D721Med (cell line): Measurements from ENCODE around the gene TNPO3.

Experiments
- DNase-seq: peaks from one replicate; pipeline ENCODE4 v3.0.0; 2011; ENCODE audit warnings: low spot score; ENCODE audit not compliant: insufficient read length
- FAIRE-seq: peaks from 2 replicates; lab custom pipeline; 2011; peaks lifted over from hg19 to GRCh38; lab: Jason Lieb, UNC
- TF ChIP-seq, protein P1 (sequence below): IDR thresholded peaks from 2 replicates; pipeline ENCODE4 v1.5.1; 2012; ENCODE audit warnings: mild to moderate bottlenecking, control low read depth; ENCODE audit not compliant: insufficient read depth; ENCODE audit errors: missing control alignments

The TNPO3 gene

DNA sequence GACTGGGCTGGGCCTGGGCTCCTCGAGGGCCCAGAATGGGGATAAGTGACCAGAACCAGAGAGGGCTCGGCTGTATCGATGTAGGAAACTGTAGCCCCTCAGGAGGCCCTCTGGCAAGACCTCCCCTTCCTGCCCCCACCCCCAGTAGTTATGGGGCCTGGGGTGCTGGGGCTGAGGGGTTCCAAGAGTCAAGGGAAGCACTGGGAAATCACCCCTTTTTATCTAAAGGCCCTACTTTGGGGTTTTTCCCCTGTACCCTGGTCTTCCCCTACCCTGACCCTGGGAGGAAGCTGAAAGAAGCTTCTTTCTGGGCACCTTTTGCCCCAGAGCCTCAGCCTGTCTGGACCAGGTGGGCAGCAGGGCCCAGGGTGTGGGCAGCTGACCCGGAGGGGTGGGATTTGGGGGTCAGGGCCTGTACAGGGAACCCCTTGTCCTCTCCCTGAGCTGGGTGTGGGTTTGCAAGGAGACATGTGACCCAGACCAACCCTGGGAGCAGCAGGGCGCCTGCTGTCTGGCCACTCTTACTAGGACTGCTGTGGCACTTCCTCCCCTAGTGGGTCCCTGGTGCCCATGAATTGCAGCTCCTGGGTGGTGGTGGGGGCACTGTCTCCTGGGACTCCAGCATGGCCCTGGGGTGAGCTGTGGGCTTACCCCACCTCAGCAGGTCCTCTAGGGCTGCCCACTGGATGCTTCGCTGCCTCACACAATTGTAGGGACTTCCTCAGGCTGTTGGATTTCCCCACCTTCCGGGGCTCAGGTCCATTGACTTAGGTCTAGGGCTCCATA, 115.6 kb downstream of the TNPO3 start:
- FAIRE-seq, result no peak
- TF ChIP-seq, protein P1, sequence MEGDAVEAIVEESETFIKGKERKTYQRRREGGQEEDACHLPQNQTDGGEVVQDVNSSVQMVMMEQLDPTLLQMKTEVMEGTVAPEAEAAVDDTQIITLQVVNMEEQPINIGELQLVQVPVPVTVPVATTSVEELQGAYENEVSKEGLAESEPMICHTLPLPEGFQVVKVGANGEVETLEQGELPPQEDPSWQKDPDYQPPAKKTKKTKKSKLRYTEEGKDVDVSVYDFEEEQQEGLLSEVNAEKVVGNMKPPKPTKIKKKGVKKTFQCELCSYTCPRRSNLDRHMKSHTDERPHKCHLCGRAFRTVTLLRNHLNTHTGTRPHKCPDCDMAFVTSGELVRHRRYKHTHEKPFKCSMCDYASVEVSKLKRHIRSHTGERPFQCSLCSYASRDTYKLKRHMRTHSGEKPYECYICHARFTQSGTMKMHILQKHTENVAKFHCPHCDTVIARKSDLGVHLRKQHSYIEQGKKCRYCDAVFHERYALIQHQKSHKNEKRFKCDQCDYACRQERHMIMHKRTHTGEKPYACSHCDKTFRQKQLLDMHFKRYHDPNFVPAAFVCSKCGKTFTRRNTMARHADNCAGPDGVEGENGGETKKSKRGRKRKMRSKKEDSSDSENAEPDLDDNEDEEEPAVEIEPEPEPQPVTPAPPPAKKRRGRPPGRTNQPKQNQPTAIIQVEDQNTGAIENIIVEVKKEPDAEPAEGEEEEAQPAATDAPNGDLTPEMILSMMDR, result no peak

DNA sequence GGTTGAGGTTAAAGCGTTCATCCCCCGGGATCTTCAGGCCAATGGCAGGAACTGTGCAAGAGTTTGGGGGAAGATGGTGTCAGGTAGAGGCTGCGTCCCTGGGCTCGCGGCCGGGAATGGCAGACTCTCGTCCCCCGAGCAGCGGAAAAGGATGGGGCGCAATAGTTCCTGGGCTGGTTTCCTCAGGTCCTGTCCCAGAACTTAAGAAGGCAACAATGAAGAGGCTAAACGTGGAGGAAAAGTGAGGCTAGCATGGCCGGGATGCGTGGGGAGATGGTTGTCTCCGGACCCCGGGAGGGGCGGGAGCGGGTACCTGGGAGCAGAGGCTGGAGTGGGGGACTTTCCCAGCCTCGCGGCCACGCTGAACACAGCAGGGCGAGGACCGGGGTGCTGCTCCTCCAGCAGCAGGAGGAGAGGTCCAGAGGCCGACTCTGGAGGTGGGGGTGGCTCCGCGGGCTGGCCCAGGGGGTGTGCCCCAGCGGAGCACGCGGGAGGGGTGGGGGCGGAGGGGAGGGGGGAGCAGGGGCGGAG, 116.3 kb downstream of the TNPO3 start:
- TF ChIP-seq, protein P1, result no peak
- FAIRE-seq (no peak), DNase-seq (no peak)

More for the DNA sequence above, 115.6 kb downstream of the TNPO3 start:
- DNase-seq, result no peak

DNA sequence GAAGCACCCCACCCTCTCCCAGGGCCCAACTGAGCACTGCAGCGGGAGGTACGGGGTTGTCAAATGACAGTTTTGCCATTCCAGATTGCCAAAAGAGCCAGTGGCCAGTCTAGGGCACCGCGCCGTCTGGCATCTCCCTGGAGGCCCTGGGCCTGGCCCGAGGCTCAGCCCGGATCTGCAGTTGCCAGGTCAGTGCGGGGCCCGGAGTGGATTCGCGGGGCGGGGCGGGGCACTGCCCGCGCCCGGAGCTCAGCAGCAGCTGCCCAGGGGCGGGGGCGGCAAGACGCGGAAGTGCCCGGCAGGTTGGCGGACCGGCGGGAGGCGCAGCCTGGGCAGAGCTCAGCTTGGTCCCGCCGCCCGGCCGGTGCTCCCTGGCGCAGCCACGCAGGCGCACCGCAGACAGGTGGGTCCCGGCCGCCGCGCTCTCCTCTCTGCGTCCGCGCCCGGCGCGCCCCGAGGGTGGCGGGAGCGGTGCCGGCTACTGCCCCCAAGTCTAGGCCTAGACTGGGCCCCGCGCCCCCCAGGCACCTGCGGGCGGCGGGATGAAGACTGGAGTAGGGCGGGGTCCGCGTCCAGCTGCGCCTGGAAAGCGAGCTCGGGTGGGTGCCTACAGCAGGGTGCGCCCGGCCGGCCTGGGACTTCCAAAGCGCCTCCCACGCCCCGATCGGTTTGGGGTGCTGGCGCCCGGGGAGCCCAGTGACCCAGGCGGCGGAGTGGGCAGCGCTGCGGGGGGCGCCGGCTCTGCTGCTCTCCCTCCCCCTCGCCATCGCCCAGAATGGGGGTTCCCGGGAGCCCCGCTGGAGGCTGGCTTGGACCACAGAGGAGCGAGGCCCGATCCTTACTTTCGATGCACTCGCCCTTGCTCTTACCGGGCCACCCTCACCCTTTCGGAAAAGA, 117.0 kb downstream of the TNPO3 start, which contains the start of gene IRF5:
Gene IRF5 (plus strand): TSS at position 281 of the 897 bp plus-strand sequence. CDS start 4,155 bp downstream, outside the sequence.
- FAIRE-seq (no peak), DNase-seq (no peak)
- TF ChIP-seq, protein P1, result no peak

DNA sequence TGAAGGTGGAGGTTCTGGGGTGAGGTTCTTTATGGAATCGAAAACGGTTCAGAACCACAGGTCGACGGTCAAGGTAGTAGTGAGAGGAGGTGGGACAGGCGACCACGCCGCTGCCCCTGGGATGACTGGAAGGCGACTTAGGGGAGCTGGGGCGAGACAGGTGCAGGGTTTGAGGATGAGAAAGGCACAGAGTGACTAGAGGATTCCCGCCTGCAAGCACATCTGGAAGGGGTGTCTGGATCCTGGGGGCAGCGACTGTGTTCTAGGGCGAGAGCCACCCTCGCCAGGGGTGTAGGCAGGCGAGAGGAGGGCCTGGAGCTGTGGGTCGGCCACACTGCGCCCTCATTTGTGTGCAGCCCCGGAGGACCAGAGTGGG, 117.7 kb downstream of the TNPO3 start:
- no peak for FAIRE-seq
- DNase-seq, result no peak
- TF ChIP-seq, protein P1, result no peak

DNA sequence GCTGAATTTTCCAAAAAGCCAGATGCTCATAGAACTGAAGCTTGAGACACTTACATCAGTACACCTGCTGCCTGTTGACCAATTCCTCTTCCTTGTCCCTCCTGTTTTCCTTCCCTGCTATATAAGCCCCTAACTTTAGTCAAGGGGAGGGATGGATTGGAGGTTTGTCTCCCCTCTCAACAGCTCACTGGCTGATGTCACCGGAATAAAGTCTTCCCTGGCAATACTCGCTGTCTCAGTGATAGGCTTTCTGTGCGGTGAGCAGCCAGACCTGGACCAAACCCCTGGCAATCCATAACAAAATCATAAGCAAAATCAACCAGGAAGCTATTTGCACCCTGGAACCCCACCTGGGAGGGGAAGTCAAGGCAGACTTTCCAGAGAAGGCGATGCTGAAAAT, 118.1 kb downstream of the TNPO3 start:
- DNase-seq, result no peak
- no peak for FAIRE-seq
- TF ChIP-seq, protein P1, result no peak

DNA sequence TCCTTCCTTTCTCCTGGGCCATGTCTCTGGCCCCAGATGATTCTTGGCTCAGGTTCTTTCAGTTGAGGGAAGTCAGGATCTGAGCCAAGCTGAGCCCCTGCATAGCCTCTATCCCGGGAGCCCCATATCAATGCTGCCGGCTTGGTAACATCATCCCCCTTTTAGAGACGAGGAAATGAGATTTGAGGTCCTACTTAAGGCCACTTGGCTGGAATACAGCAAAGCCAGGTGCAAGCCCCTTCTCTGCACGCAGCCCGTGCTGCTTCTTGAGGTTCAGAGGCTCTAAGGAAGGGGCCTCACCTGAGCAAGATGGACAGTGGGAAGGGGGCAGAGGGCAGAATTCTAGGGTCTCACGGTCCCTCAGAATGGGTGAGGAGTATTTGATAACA, 119.6 kb downstream of the TNPO3 start:
- no peak for FAIRE-seq
- TF ChIP-seq, protein P1, result no peak
- no peak for DNase-seq
